ENCODE results near the gene THAP12.
"Not testable (repeated sequence)": the region's sequence is repeated elsewhere in the genome, so short reads cannot be mapped to it uniquely, and the experiment has no call there.

THAP12 gene

GRCh38 chr11:76380977-76381719 is at the start of gene THAP12, which contains the start of gene GVQW3:
Gene THAP12, minus strand, starts transcription at chr11:76381132. Its CDS starts 296 bp downstream, at chr11:76380836.
Gene GVQW3, plus strand, starts transcription at chr11:76381323. Its CDS starts 506 bp downstream, at chr11:76381829.
- peak; percentile 89 to 94 (median 91) for DNase-seq (ENCODE audit: low read depth in 4 of 4, low spot score in 1 of 4)

GRCh38 chr11:76426660-76427059 is 45.7 kb upstream of the THAP12 start:
- DNase-seq (ENCODE audit: low read depth in 4 of 4, low spot score in 1 of 4) = no peak

- no peak for DNase-seq (ENCODE audit: low read depth in 4 of 4, low spot score in 1 of 4)
Measured at GRCh38 chr11:76424891-76425290, 44.0 kb upstream of the THAP12 start.

GRCh38 chr11:76424379-76424778 is 43.4 kb upstream of the THAP12 start:
- no peak for DNase-seq (ENCODE audit: low read depth in 4 of 4, low spot score in 1 of 4)

- no peak for DNase-seq (ENCODE audit: low read depth in 4 of 4, low spot score in 1 of 4)
Measured at GRCh38 chr11:76419896-76420295, 39.0 kb upstream of the THAP12 start.

- no peak for DNase-seq (ENCODE audit: low read depth in 4 of 4, low spot score in 1 of 4)
Measured at GRCh38 chr11:76415073-76415472, 34.1 kb upstream of the THAP12 start.

GRCh38 chr11:76410851-76411357 is 30.0 kb upstream of the THAP12 start:
- no peak for DNase-seq (ENCODE audit: low read depth in 4 of 4, low spot score in 1 of 4)

- DNase-seq (ENCODE audit: low read depth in 4 of 4, low spot score in 1 of 4) = no peak
Measured at GRCh38 chr11:76408171-76408965, 27.4 kb upstream of the THAP12 start.

- DNase-seq (ENCODE audit: low read depth in 4 of 4, low spot score in 1 of 4) = no peak
Measured at GRCh38 chr11:76406359-76406758, 25.4 kb upstream of the THAP12 start.

- not testable (repeated sequence) for DNase-seq (ENCODE audit: low read depth in 4 of 4, low spot score in 1 of 4)
Measured at GRCh38 chr11:76401484-76401883, 20.6 kb upstream of the THAP12 start.

- DNase-seq (ENCODE audit: low read depth in 4 of 4, low spot score in 1 of 4) = no peak
Measured at GRCh38 chr11:76400967-76401366, 20.0 kb upstream of the THAP12 start.

- DNase-seq (ENCODE audit: low read depth in 4 of 4, low spot score in 1 of 4) = no peak
Measured at GRCh38 chr11:76397383-76397782, 16.5 kb upstream of the THAP12 start.

- no peak for DNase-seq (ENCODE audit: low read depth in 4 of 4, low spot score in 1 of 4)
Measured at GRCh38 chr11:76395296-76395695, 14.4 kb upstream of the THAP12 start.

GRCh38 chr11:76394411-76394810 is 13.5 kb upstream of the THAP12 start:
- DNase-seq (ENCODE audit: low read depth in 4 of 4, low spot score in 1 of 4) = no peak

GRCh38 chr11:76392870-76393269 is 11.9 kb upstream of the THAP12 start:
- no peak for DNase-seq (ENCODE audit: low read depth in 4 of 4, low spot score in 1 of 4)

- no peak for DNase-seq (ENCODE audit: low read depth in 4 of 4, low spot score in 1 of 4)
Measured at GRCh38 chr11:76391811-76392475, 11.0 kb upstream of the THAP12 start.

GRCh38 chr11:76391021-76391420 is 10.1 kb upstream of the THAP12 start:
- no peak for DNase-seq (ENCODE audit: low read depth in 4 of 4, low spot score in 1 of 4)

- no peak for DNase-seq (ENCODE audit: low read depth in 4 of 4, low spot score in 1 of 4)
Measured at GRCh38 chr11:76388408-76388807, 7.5 kb upstream of the THAP12 start.

GRCh38 chr11:76385903-76386302 is 5.0 kb upstream of the THAP12 start:
- no peak for DNase-seq (ENCODE audit: low read depth in 4 of 4, low spot score in 1 of 4)

GRCh38 chr11:76382209-76382608 is 1.3 kb upstream of the THAP12 start:
- DNase-seq (ENCODE audit: low read depth in 4 of 4, low spot score in 1 of 4) = no peak

- peak; percentile 10 to 43 (median 34) for DNase-seq (ENCODE audit: low read depth in 4 of 4, low spot score in 1 of 4)
Measured at GRCh38 chr11:76380159-76380976, 564 bp downstream of the THAP12 start.
